GM21723 (cell line): ENCODE data around the gene VGLL4.
"Not testable (repeated sequence)": the region's sequence is repeated elsewhere in the genome, so short reads cannot be mapped to it uniquely, and the experiment has no call there.

Experiments used
- ATAC-seq: cut with Tn5 transposase; IDR thresholded peaks from one replicate; pipeline ENCODE4 v1.9.1; 2021; ENCODE audit warnings: mild to moderate bottlenecking, moderate library complexity; ENCODE audit not compliant: unreplicated experiment

Gene VGLL4

GRCh38 chr3:11607816-11608215 is 35.9 kb downstream of the VGLL4 start:
- ATAC-seq, result no peak

GRCh38 chr3:11606865-11607440 is 36.8 kb downstream of the VGLL4 start:
- no peak for ATAC-seq

- no peak for ATAC-seq
Observed at GRCh38 chr3:11606090-11606784, 37.5 kb downstream of the VGLL4 start.

- ATAC-seq, result no peak
Observed at GRCh38 chr3:11605398-11605797, 38.3 kb downstream of the VGLL4 start.

- no peak for ATAC-seq
Observed at GRCh38 chr3:11604139-11604892, 39.4 kb downstream of the VGLL4 start.

GRCh38 chr3:11603628-11604027 is 40.1 kb downstream of the VGLL4 start:
- ATAC-seq, result no peak

GRCh38 chr3:11602886-11603527 is 40.7 kb downstream of the VGLL4 start:
- ATAC-seq, result no peak

GRCh38 chr3:11602239-11602840 is 41.4 kb downstream of the VGLL4 start:
- ATAC-seq, result no peak

- peak; percentile 94 for ATAC-seq
Observed at GRCh38 chr3:11601446-11602238, 42.1 kb downstream of the VGLL4 start.

- ATAC-seq, result no peak
Observed at GRCh38 chr3:11600501-11601282, 43.0 kb downstream of the VGLL4 start.

GRCh38 chr3:11596387-11596786 is 47.3 kb downstream of the VGLL4 start:
- no peak for ATAC-seq

GRCh38 chr3:11595024-11595423 is 48.7 kb downstream of the VGLL4 start:
- not testable (repeated sequence) for ATAC-seq

- ATAC-seq, result no peak
Observed at GRCh38 chr3:11593318-11594034, 50.2 kb downstream of the VGLL4 start.

- ATAC-seq, result no peak
Observed at GRCh38 chr3:11592445-11593298, 51.0 kb downstream of the VGLL4 start.

- ATAC-seq, result no peak
Observed at GRCh38 chr3:11591391-11592282, 52.1 kb downstream of the VGLL4 start.

GRCh38 chr3:11591002-11591355 is 52.7 kb downstream of the VGLL4 start:
- no peak for ATAC-seq

GRCh38 chr3:11589706-11590105 is 54.0 kb downstream of the VGLL4 start:
- ATAC-seq, result no peak
